Tibial artery (tissue), 4 donors: ENCODE measurements around the gene GLIPR1L1.
A peak's percentile ranks its signal among the peaks of the same experiment; 100 is the strongest.
"Not testable (repeated sequence)": the region's sequence is repeated elsewhere in the genome, so short reads cannot be mapped to it uniquely, and the experiment has no call there.

Experiments
- DNase-seq, 2 donors: peaks; one replicate each; pipeline ENCODE4 v3.0.0-alpha.2; 2019
- H3K27ac ChIP-seq, 2 donors: fragments of 200-600 bp; sonication (generic) in 1 of 2; 1 replicate in 1 of 2; 2 replicates in 1 of 2; pipeline ENCODE4 v1.5.1; 2018 to 2019; ENCODE audit warnings: mild to moderate bottlenecking in 1 of 2
- H3K27me3 ChIP-seq, 2 donors: fragments of 200-600 bp; sonication (generic) in 1 of 2; one replicate each; pipeline versions ENCODE4 v1.5.1 to v1.6.0; 2016 to 2019
- H3K36me3 ChIP-seq, 3 donors: fragments of 200-600 bp; sonication (generic) in 2 of 3; one replicate each; pipeline ENCODE4 v1.5.1; 2016 to 2019; ENCODE audit warnings: mild to moderate bottlenecking in 2 of 3
- H3K4me1 ChIP-seq, 4 donors: fragments of 200-600 bp; sonication (generic) in 2 of 4; 1 replicate in 3 of 4; 2 replicates in 1 of 4; pipeline ENCODE4 v1.5.1; 2016 to 2019
- H3K4me3 ChIP-seq, 2 donors: fragments of 200-600 bp; sonication (generic) in 1 of 2; 1 replicate in 1 of 2; 2 replicates in 1 of 2; pipeline ENCODE4 v1.5.1; 2018 to 2019; ENCODE audit warnings: mild to moderate bottlenecking in 2 of 2
- H3K9me3 ChIP-seq, 3 donors: fragments of 200-600 bp; sonication (generic) in 1 of 3; one replicate each; pipeline ENCODE4 v1.5.1; 2016 to 2019
- CTCF ChIP-seq, 2 experiments: fragments of 200-600 bp in 1 of 2; fragments of 450-650 bp in 1 of 2; IDR thresholded peaks; one replicate each; pipeline ENCODE4 v1.5.1; 2017 to 2019; ENCODE audit warnings: antibody characterized with exemption in 2 of 2, mild to moderate bottlenecking in 1 of 2, moderate library complexity in 1 of 2
- intact Hi-C: fragments of 100-400 bp; cut with DNase I; formaldehyde crosslinking; loops from one replicate; pipeline ENCODE4 v1.15.0; 2023; ENCODE audit warnings: low total_unique reads

GLIPR1L1 gene

GRCh38 chr12:75329918-75330826 lies 4.3 kb upstream of the GLIPR1L1 start, which contains the start of gene CAPS2:
CAPS2 (minus strand) TSS chr12:75330324; CDS start chr12:75326498, 3,826 bp downstream.
- H3K4me3 ChIP-seq, result peak within 1 kb of the TSS; percentile 66 to 67
- H3K27me3 ChIP-seq, result no peaks in the 10 kb centered on the region
- peak within 1 kb of the TSS; percentile 60 to 63 for H3K27ac ChIP-seq
- TF ChIP-seq CTCF (IDR thresholded peaks at IDR 0.05), result no peak
- H3K4me1 ChIP-seq, result peaks cover 0 to 13% (median 8%) of the 10 kb centered on the region in 4 donors
- H3K36me3 ChIP-seq, result no peaks in the 10 kb centered on the region
- intact Hi-C loops, result loop anchor here (10.0 kb wide), 1 partner anchor 175 kb away; no protein-coding TSS in a partner anchor
- peak; percentile 76 to 89 for DNase-seq
- no peaks in the 10 kb centered on the region for H3K9me3 ChIP-seq

GRCh38 chr12:75337905-75338304 lies 3.4 kb downstream of the GLIPR1L1 start:
- no peak overlapping the region for H3K27ac ChIP-seq
- peaks cover 0 to 6% (median 3%) of the 10 kb centered on the region in 4 donors for H3K4me1 ChIP-seq
- H3K36me3 ChIP-seq, result no peaks in the 10 kb centered on the region
- intact Hi-C loops, result loop anchor here (10.0 kb wide), 1 partner anchor 167 kb away; no protein-coding TSS in a partner anchor
- H3K4me3 ChIP-seq, result no peak overlapping the region
- no peaks in the 10 kb centered on the region for H3K27me3 ChIP-seq
- no peaks in the 10 kb centered on the region for H3K9me3 ChIP-seq
- TF ChIP-seq CTCF (IDR thresholded peaks at IDR 0.05), result no peak
- no peak for DNase-seq

GRCh38 chr12:75341873-75342272 lies 7.4 kb downstream of the GLIPR1L1 start:
- no peak overlapping the region for H3K4me3 ChIP-seq
- H3K36me3 ChIP-seq, result no peaks in the 10 kb centered on the region
- DNase-seq, result no peak
- no peak overlapping the region for H3K27ac ChIP-seq
- intact Hi-C loops, result no loop called here
- TF ChIP-seq CTCF (IDR thresholded peaks at IDR 0.05), result no peak
- H3K27me3 ChIP-seq, result no peaks in the 10 kb centered on the region
- no peaks in the 10 kb centered on the region for H3K9me3 ChIP-seq
- H3K4me1 ChIP-seq, result no peaks in the 10 kb centered on the region

GRCh38 chr12:75345531-75345930 lies 11.1 kb downstream of the GLIPR1L1 start:
- H3K4me3 ChIP-seq, result no peak overlapping the region
- no peaks in the 10 kb centered on the region for H3K36me3 ChIP-seq
- no peak for TF ChIP-seq CTCF (IDR thresholded peaks at IDR 0.05)
- H3K27ac ChIP-seq, result no peak overlapping the region
- intact Hi-C loops, result no loop called here
- H3K27me3 ChIP-seq, result no peaks in the 10 kb centered on the region
- DNase-seq, result no peak
- H3K9me3 ChIP-seq, result no peaks in the 10 kb centered on the region
- H3K4me1 ChIP-seq, result no peaks in the 10 kb centered on the region

DNA sequence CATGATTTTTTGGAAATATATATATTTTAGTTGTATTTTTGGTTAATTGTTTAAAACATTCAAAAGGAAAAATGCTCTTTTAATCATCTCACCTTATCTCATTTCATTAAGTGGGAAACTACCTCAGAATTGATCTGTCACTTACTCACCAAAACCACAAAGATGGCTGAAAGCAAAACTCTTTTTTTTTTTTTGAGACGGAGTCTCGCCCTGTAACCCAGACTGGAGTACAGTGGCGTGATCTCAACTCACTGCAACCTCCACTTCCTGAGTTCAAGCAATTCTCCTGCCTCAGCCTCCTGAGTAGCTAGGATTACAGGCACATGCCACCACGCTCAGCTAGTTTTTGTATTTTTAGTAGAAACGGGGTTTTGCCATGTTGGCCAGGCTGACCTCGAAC lies 11.7 kb downstream of the GLIPR1L1 start:
- not testable (repeated sequence) for DNase-seq

GRCh38 chr12:75349946-75350345 lies 15.5 kb downstream of the GLIPR1L1 start:
- Histone ChIP-seq H3K9me3 (peaks cover 0 to 3% (median 0%) of the 10 kb centered on the region in 3 donors), H3K4me1 (no peaks in the 10 kb centered on the region), H3K36me3 (no peaks in the 10 kb centered on the region), H3K27me3 (no peaks in the 10 kb centered on the region), H3K27ac (no peak overlapping the region), H3K4me3 (no peak overlapping the region)
- intact Hi-C loops, result no loop called here
- TF ChIP-seq CTCF (IDR thresholded peaks at IDR 0.05), result no peak
- no peak for DNase-seq

More for the DNA sequence above, 11.7 kb downstream of the GLIPR1L1 start:
- H3K4me1 ChIP-seq, H3K36me3 ChIP-seq, H3K27ac ChIP-seq, H3K4me3 ChIP-seq, H3K27me3 ChIP-seq, H3K9me3 ChIP-seq, intact Hi-C loops: not testable (repeated sequence)
